GM12878 (cell line): ENCODE results near the gene LRCH3. TPM values are rescaled to one million over a fixed set of nuclear protein-coding genes. Genes with fewer than 3 reads are reported as not detected.

Source experiments
- ATAC-seq: fragments of 200-7000 bp; cut with Tn5 transposase; 3 replicates; pipeline ENCODE4 v1.9.1; 2020; ENCODE audit warnings: mild to moderate bottlenecking, moderate library complexity
- BruUV-seq: library from RNA; stranded (reverse); fragments of 400-500 nt; replicated peaks from 2 replicates; lab custom pipeline; 2021; lab: Mats Ljungman, UMichigan
- CTCF ChIA-PET: fragments of 300-600 bp; sonication (Branson Sonifier 250); formaldehyde crosslinking; extraction: SDS; loops from one replicate; lab custom pipeline; 2021; ENCODE audit warnings: inconsistent platforms; lab: Yijun Ruan, JAX
- POLR2A ChIA-PET: fragments of 350-600 bp; formaldehyde crosslinking; extraction: SDS; loops from one replicate; lab custom pipeline; 2021; ENCODE audit warnings: inconsistent platforms; lab: Charles Lee
- RAD21 ChIA-PET: fragments of 300-600 bp; sonication (Branson Sonifier 250); formaldehyde crosslinking; loops from one replicate; lab custom pipeline; 2023; ENCODE audit warnings: antibody characterized with exemption; ENCODE audit not compliant: unreplicated experiment; lab: Charles Lee
- SMC1A ChIA-PET: fragments of 300-600 bp; sonication (Branson Sonifier 250); formaldehyde crosslinking; loops from one replicate; lab custom pipeline; 2023; ENCODE audit not compliant: unreplicated experiment, uncharacterized antibody; lab: Charles Lee
- DNase-seq: peaks from one replicate; pipeline ENCODE4 v3.0.0-alpha.2; 2011; ENCODE audit warnings: low read depth, low spot score
- FAIRE-seq: peaks from 3 replicates; lab custom pipeline; 2011; peaks lifted over from hg19 to GRCh38; lab: Jason Lieb, UNC
- H2AFZ ChIP-seq: 2 replicates; pipeline ENCODE4 v1.6.0; 2011; ENCODE audit warnings: low read depth, low read length, control low read depth; ENCODE audit not compliant: control insufficient read depth
- H3K27ac ChIP-seq: 2 replicates; pipeline ENCODE4 v1.5.1; 2011; ENCODE audit warnings: control low read depth; ENCODE audit not compliant: control insufficient read depth, insufficient read depth
- H3K27me3 ChIP-seq, 2 experiments: replicated peaks in 1 of 2; 2 replicates each; pipeline versions ENCODE4 v1.6.0 to v1.6.1; 2011; ENCODE audit warnings: low read length in 1 of 2; ENCODE audit not compliant: control insufficient read depth in 2 of 2, insufficient read depth in 2 of 2
- H3K36me3 ChIP-seq, 2 experiments: 2 replicates each; pipeline ENCODE4 v1.5.1; 2011; ENCODE audit warnings: low read length in 1 of 2; ENCODE audit not compliant: control insufficient read depth in 2 of 2, insufficient read depth in 2 of 2
- H3K4me1 ChIP-seq: 2 replicates; pipeline ENCODE4 v1.6.1; 2011; ENCODE audit warnings: mild to moderate bottlenecking, low read length, moderate library complexity, mixed read lengths; ENCODE audit not compliant: control insufficient read depth, insufficient read depth
- H3K4me2 ChIP-seq: 2 replicates; pipeline ENCODE4 v1.6.0; 2011; ENCODE audit warnings: control low read depth; ENCODE audit not compliant: control insufficient read depth, insufficient read depth
- H3K4me3 ChIP-seq: fragments of 200-600 bp; sonication (generic); 2 replicates; pipeline ENCODE4 v1.5.1; 2016
- H3K79me2 ChIP-seq: 2 replicates; pipeline ENCODE4 v1.6.0; 2011; ENCODE audit warnings: low read length; ENCODE audit not compliant: control insufficient read depth, insufficient read depth
- H3K9ac ChIP-seq: 2 replicates; pipeline ENCODE4 v1.8.0; 2011; ENCODE audit warnings: low read length, control low read depth, mixed read lengths; ENCODE audit not compliant: control insufficient read depth, insufficient read depth
- H3K9me3 ChIP-seq: replicated peaks from 3 replicates; pipeline ENCODE4 v1.5.1; 2011; ENCODE audit warnings: mild to moderate bottlenecking, low read length; ENCODE audit not compliant: control insufficient read depth, insufficient read depth
- H4K20me1 ChIP-seq: 2 replicates; pipeline ENCODE4 v1.6.0; 2011; ENCODE audit not compliant: control insufficient read depth, insufficient read depth
- JUND ChIP-seq: IDR thresholded peaks from 2 replicates; pipeline ENCODE4 v1.6.1; 2012; ENCODE audit warnings: low read depth, mild to moderate bottlenecking, low read length, improper control_type of control experiment, moderate library complexity
- WGBS: methylation state at CpG from one replicate; pipeline ENCODE4 v1.1.6; 2016; ENCODE audit warnings: low lambda C conversion rate; ENCODE audit not compliant: insufficient replicate concordance, insufficient coverage; ENCODE audit errors: missing lambda C conversion rate; 5-methylcytosine and 5-hydroxymethylcytosine counted together
- in situ Hi-C: fragments of 300-500 bp; cut with MboI; formaldehyde crosslinking; loops from 9 replicates; pipeline ENCODE4 v1.14.3; 2018; ENCODE audit warnings: mixed read lengths
- intact Hi-C: fragments of 100-400 bp; cut with micrococcal nuclease; formaldehyde crosslinking; loops from one replicate; pipeline ENCODE4 v1.14.2; 2022; ENCODE audit not compliant: unreplicated experiment
- polyA plus RNA-seq, 11 experiments: library from polyadenylated mRNA; depleted of rRNA in 4 of 11; unstranded in 6 of 11; stranded (reverse) in 5 of 11; fragments of >200 nt; fragmentation: Nextera tagmentation in 4 of 11; fragmentation: Illumina TruSeq in 1 of 11; extraction: Ambion mirVana in 4 of 11; extraction: Trizol in 1 of 11; gene quantifications; 1 replicate in 1 of 11; 2 replicates in 10 of 11; pipeline versions ENCODE4 v1.2.1 to v1.2.3, GENCODE V29; 2011 to 2016; ENCODE audit warnings: inconsistent platforms in 2 of 11, missing spikeins in 2 of 11, low read depth in 1 of 11
- small RNA-seq: library from RNA; depleted of rRNA; stranded (forward); fragments of <200 nt; gene quantifications from one replicate; pipeline ENCODE3, GENCODE V24; 2014
- total RNA-seq, 4 experiments: library from RNA; depleted of rRNA in 3 of 4; stranded (reverse); fragments of >200 nt in 3 of 4; fragmentation: Illumina TruSeq in 1 of 4; extraction: Trizol in 1 of 4; gene quantifications; 2 replicates each; pipeline versions ENCODE4 v1.2.1 to v1.2.3, GENCODE V29; 2013 to 2021

LRCH3 gene
- total and polyA plus RNA-seq, 10 of the 15 experiments (the other 5 are each of a cell fraction or from before 2014, with no cell fraction given), result 3.9 to 136 (median 40.6) TPM

DNA sequence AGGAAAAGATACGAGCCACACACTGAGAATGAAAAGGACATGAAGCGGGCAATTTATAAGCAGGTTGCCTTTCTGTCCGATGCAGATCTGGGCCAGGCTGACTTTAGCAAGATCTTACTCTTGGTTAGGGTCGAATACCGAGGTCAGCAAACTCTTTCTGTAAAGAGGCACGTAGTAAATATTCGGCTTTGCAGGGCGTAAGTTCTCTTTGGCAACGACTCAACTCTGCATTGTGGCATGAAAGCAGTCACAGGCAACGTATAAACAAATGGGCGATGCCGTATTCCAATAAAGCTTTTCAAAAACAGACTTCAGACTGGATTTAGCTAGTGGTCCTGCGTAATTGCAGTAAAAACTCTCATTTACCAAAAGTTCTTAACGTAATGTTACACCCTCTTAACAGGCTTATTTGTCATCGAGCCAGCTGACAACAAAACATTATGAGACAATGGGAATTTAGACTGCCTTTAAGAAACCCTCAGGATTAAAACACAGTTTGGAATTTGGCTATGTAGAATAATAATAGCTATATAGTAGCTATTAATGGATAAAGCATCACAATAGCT lies 145.8 kb downstream of the LRCH3 start:
- no peak overlapping the region for H3K4me2 ChIP-seq
- no peak overlapping the region for H3K4me3 ChIP-seq
- in situ Hi-C loops (no loop called here), intact Hi-C loops (no loop called here)
- ChIA-PET SMC1A (interaction anchor here (1.0 to 1.2 kb wide), 3 partner anchors 28 to 338 kb away, joined by 3 to 4 read pairs (median 4); no protein-coding TSS in a partner anchor), RAD21 (interaction anchor here (1.8 kb wide), 1 partner anchor 31 kb away, joined by 6 read pairs; no protein-coding TSS in a partner anchor), POLR2A (interaction anchor here (0.5 to 1.5 kb wide), 2 partner anchors 11 to 12 kb away, joined by 3 to 5 read pairs; no protein-coding TSS in a partner anchor)
- H3K79me2 ChIP-seq, result no peaks in the 10 kb centered on the region
- TF ChIP-seq JUND, result no peak
- TF ChIP-seq, all 136 proteins: peak for 0
- FAIRE-seq (no peak), ATAC-seq (no peak), DNase-seq (no peak)
- Histone ChIP-seq H2AFZ (no peak overlapping the region), H3K36me3 (no peaks in the 10 kb centered on the region), H4K20me1 (no peaks in the 10 kb centered on the region), H3K27ac (no peak overlapping the region), H3K9ac (no peak overlapping the region), H3K4me1 (peaks cover 5% of the 10 kb centered on the region; the same call in 1 of the 2 replicates), H3K9me3 (no peaks in the 10 kb centered on the region), H3K27me3 (no peaks in the 10 kb centered on the region)
- no TSS peak for BruUV-seq
- CTCF ChIA-PET, result interaction anchor here (1.1 to 2.3 kb wide), 3 partner anchors 8 to 31 kb away, joined by 4 to 8 read pairs (median 4); no protein-coding TSS in a partner anchor
- WGBS, result 92% methylated on average over 15 of the region's 15 CpGs

Small RNA genes within 50 kb of the gene (small RNA-seq; reads per million reads assigned to genes)
- not detected for gene RNU6-858P

Other genes with a start within 250 kb of the LRCH3 start
- gene BDH1, start 235.3 kb upstream of the LRCH3 start, total RNA-seq (2014; rRNA removed), result 43.5 and 59.6 TPM in 2 replicates
- 32.3 and 32.8 TPM in 2 replicates for gene BDH1, start 235.3 kb upstream of the LRCH3 start, total RNA-seq (2014; rRNA removed; fragmentation: Illumina TruSeq; extraction: Trizol)
- gene BDH1, start 235.3 kb upstream of the LRCH3 start, total RNA-seq (2021), result 56.1 and 60.9 TPM in 2 replicates
- 51.4 and 74.1 TPM in 2 replicates for gene BDH1, start 235.3 kb upstream of the LRCH3 start, polyA plus RNA-seq (2011; rRNA removed)
- 37.5 and 50.4 TPM in 2 replicates for gene BDH1, start 235.3 kb upstream of the LRCH3 start, polyA plus RNA-seq (2014; fragmentation: Illumina TruSeq; extraction: Trizol)
- 10 to 100 TPM; 11.3 to 17.9 TPM for gene BDH1, start 235.3 kb upstream of the LRCH3 start, polyA plus RNA-seq (2014; fragmentation: Nextera tagmentation; extraction: Ambion mirVana)
- 82.4 and 93.9 TPM in 2 replicates for gene BDH1, start 235.3 kb upstream of the LRCH3 start, polyA plus RNA-seq (2014; rRNA removed)
- gene BDH1, start 235.3 kb upstream of the LRCH3 start, polyA plus RNA-seq (2016; fragmentation: Nextera tagmentation; extraction: Ambion mirVana), result 10 to 100 TPM; 77.2 to 84.5 TPM
- gene RUBCN, start 54.4 kb upstream of the LRCH3 start, total RNA-seq (2014; rRNA removed), result 39.0 and 43.9 TPM in 2 replicates
- 27.1 and 28.1 TPM in 2 replicates for gene RUBCN, start 54.4 kb upstream of the LRCH3 start, total RNA-seq (2014; rRNA removed; fragmentation: Illumina TruSeq; extraction: Trizol)
- gene RUBCN, start 54.4 kb upstream of the LRCH3 start, total RNA-seq (2021), result 74.8 and 79.9 TPM in 2 replicates
- 15.6 and 24.0 TPM in 2 replicates for gene RUBCN, start 54.4 kb upstream of the LRCH3 start, polyA plus RNA-seq (2011; rRNA removed)
- 36.9 and 37.1 TPM in 2 replicates for gene RUBCN, start 54.4 kb upstream of the LRCH3 start, polyA plus RNA-seq (2014; fragmentation: Illumina TruSeq; extraction: Trizol)
- gene RUBCN, start 54.4 kb upstream of the LRCH3 start, polyA plus RNA-seq (2014; fragmentation: Nextera tagmentation; extraction: Ambion mirVana), result 10 to 100 TPM; 15.5 to 25.5 TPM
- gene RUBCN, start 54.4 kb upstream of the LRCH3 start, polyA plus RNA-seq (2014; rRNA removed), result 55.8 and 61.4 TPM in 2 replicates
- 10 to 100 TPM; 51.1 to 52.5 TPM for gene RUBCN, start 54.4 kb upstream of the LRCH3 start, polyA plus RNA-seq (2016; fragmentation: Nextera tagmentation; extraction: Ambion mirVana)
- gene FYTTD1, start 41.4 kb upstream of the LRCH3 start, total RNA-seq (2014; rRNA removed), result 48.3 and 63.8 TPM in 2 replicates
- gene FYTTD1, start 41.4 kb upstream of the LRCH3 start, total RNA-seq (2014; rRNA removed; fragmentation: Illumina TruSeq; extraction: Trizol), result 61.5 and 64.6 TPM in 2 replicates
- gene FYTTD1, start 41.4 kb upstream of the LRCH3 start, total RNA-seq (2021), result 64.6 and 71.3 TPM in 2 replicates
- gene FYTTD1, start 41.4 kb upstream of the LRCH3 start, polyA plus RNA-seq (2011; rRNA removed), result 43.2 and 76.1 TPM in 2 replicates
- 82.3 and 101 TPM in 2 replicates for gene FYTTD1, start 41.4 kb upstream of the LRCH3 start, polyA plus RNA-seq (2014; fragmentation: Illumina TruSeq; extraction: Trizol)
- gene FYTTD1, start 41.4 kb upstream of the LRCH3 start, polyA plus RNA-seq (2014; fragmentation: Nextera tagmentation; extraction: Ambion mirVana), result 10 to 100 TPM; 25.5 to 35.5 TPM
- 54.2 and 65.6 TPM in 2 replicates for gene FYTTD1, start 41.4 kb upstream of the LRCH3 start, polyA plus RNA-seq (2014; rRNA removed)
- 100 to 1,000 TPM in 1 of 2 experiments, 10 to 100 TPM in 1; 98.9 to 101 TPM for gene FYTTD1, start 41.4 kb upstream of the LRCH3 start, polyA plus RNA-seq (2016; fragmentation: Nextera tagmentation; extraction: Ambion mirVana)
- 774 and 1,139 TPM in 2 replicates for gene RPL35A, start 158.9 kb downstream of the LRCH3 start, total RNA-seq (2014; rRNA removed)
- gene RPL35A, start 158.9 kb downstream of the LRCH3 start, total RNA-seq (2014; rRNA removed; fragmentation: Illumina TruSeq; extraction: Trizol), result 2,045 and 2,048 TPM in 2 replicates
- gene RPL35A, start 158.9 kb downstream of the LRCH3 start, total RNA-seq (2021), result 1,469 and 1,543 TPM in 2 replicates
- 1,355 and 2,033 TPM in 2 replicates for gene RPL35A, start 158.9 kb downstream of the LRCH3 start, polyA plus RNA-seq (2011; rRNA removed)
- gene RPL35A, start 158.9 kb downstream of the LRCH3 start, polyA plus RNA-seq (2014; fragmentation: Illumina TruSeq; extraction: Trizol), result 2,605 and 3,098 TPM in 2 replicates
- gene RPL35A, start 158.9 kb downstream of the LRCH3 start, polyA plus RNA-seq (2014; fragmentation: Nextera tagmentation; extraction: Ambion mirVana), result 1,000 to 10,000 TPM; 2,763 to 3,144 TPM
- gene RPL35A, start 158.9 kb downstream of the LRCH3 start, polyA plus RNA-seq (2014; rRNA removed), result 1,819 and 2,206 TPM in 2 replicates
- 1,000 to 10,000 TPM; 1,637 to 1,641 TPM for gene RPL35A, start 158.9 kb downstream of the LRCH3 start, polyA plus RNA-seq (2016; fragmentation: Nextera tagmentation; extraction: Ambion mirVana)
- gene LMLN, start 169.0 kb downstream of the LRCH3 start, total RNA-seq (2014; rRNA removed), result 0.54 and 0.68 TPM in 2 replicates
- 0.55 and 1.0 TPM in 2 replicates for gene LMLN, start 169.0 kb downstream of the LRCH3 start, total RNA-seq (2014; rRNA removed; fragmentation: Illumina TruSeq; extraction: Trizol)
- 0.95 and 1.1 TPM in 2 replicates for gene LMLN, start 169.0 kb downstream of the LRCH3 start, total RNA-seq (2021)
- gene LMLN, start 169.0 kb downstream of the LRCH3 start, polyA plus RNA-seq (2011; rRNA removed), result 1.5 and 1.6 TPM in 2 replicates
- 0.54 and 1.00 TPM in 2 replicates for gene LMLN, start 169.0 kb downstream of the LRCH3 start, polyA plus RNA-seq (2014; fragmentation: Illumina TruSeq; extraction: Trizol)
- under 1 TPM; 0.02 to 0.18 TPM for gene LMLN, start 169.0 kb downstream of the LRCH3 start, polyA plus RNA-seq (2014; fragmentation: Nextera tagmentation; extraction: Ambion mirVana)
- 0.88 and 1.4 TPM in 2 replicates for gene LMLN, start 169.0 kb downstream of the LRCH3 start, polyA plus RNA-seq (2014; rRNA removed)
- 1 to 10 TPM in 1 of 2 experiments, under 1 TPM in 1; 0.73 to 1.7 TPM for gene LMLN, start 169.0 kb downstream of the LRCH3 start, polyA plus RNA-seq (2016; fragmentation: Nextera tagmentation; extraction: Ambion mirVana)